ENCODE data around the gene FLT1. TPM values are rescaled to one million over a fixed set of nuclear protein-coding genes. Genes with fewer than 3 reads are reported as not detected.

Gene FLT1
- total RNA-seq, 1 experiment from 2014 or later, result 0.25 TPM

DNA sequence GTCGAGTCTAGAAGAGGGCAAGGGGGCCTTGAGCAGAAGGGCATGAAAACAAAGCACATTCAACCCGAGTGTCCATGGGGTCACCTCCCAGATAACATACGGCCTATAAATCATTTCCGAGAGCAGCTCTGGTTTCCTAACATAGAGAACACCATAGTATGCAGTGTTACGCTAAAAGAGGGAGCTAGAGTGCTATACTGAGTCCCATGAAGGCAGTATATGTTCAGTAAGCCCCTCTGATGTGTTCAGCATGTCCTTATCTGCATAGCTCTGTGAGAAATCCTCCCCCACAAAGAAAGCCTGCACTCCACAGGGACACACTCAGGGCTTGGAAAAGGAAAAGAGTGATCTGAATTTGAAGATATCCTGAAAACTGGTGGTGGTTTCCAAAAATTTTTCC, 175.4 kb downstream of the FLT1 start (continued):
- TF ChIP-seq, protein P1, sequence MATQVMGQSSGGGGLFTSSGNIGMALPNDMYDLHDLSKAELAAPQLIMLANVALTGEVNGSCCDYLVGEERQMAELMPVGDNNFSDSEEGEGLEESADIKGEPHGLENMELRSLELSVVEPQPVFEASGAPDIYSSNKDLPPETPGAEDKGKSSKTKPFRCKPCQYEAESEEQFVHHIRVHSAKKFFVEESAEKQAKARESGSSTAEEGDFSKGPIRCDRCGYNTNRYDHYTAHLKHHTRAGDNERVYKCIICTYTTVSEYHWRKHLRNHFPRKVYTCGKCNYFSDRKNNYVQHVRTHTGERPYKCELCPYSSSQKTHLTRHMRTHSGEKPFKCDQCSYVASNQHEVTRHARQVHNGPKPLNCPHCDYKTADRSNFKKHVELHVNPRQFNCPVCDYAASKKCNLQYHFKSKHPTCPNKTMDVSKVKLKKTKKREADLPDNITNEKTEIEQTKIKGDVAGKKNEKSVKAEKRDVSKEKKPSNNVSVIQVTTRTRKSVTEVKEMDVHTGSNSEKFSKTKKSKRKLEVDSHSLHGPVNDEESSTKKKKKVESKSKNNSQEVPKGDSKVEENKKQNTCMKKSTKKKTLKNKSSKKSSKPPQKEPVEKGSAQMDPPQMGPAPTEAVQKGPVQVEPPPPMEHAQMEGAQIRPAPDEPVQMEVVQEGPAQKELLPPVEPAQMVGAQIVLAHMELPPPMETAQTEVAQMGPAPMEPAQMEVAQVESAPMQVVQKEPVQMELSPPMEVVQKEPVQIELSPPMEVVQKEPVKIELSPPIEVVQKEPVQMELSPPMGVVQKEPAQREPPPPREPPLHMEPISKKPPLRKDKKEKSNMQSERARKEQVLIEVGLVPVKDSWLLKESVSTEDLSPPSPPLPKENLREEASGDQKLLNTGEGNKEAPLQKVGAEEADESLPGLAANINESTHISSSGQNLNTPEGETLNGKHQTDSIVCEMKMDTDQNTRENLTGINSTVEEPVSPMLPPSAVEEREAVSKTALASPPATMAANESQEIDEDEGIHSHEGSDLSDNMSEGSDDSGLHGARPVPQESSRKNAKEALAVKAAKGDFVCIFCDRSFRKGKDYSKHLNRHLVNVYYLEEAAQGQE (IDR thresholded peaks at IDR 0.05; ENCODE audit: low read depth), result no peak

DNA sequence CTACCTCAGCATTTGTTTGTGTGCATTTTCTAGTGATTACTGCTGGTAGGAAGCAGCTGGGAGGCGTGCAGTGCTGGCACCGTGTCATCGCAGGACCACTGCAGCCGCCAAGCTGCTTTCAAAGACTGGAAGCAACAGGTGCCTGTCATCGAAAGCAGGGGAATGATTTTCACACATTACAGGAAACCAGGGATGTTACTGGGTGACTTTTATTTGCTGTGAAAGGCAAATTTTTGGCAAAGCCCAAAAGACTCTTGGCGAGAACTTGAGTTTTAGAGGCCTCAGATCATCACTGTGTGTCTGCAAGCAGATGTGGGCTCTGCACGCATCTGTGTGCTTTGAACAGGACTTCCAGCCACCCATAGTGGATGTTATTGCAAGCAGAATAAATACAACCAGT, 176.4 kb downstream of the FLT1 start:
- Histone ChIP-seq H3K27ac (ENCODE audit: low read depth, low read length) (no peak overlapping the region), H3K79me2 (ENCODE audit: insufficient read depth, low read length) (no peaks in the 10 kb centered on the region), H3K4me1 (ENCODE audit: control insufficient read depth in 1 of 2, insufficient read depth in 2 of 2, low read length in 2 of 2) (no peaks in the 10 kb centered on the region), H3K36me3 (ENCODE audit: control insufficient read depth in 1 of 2, insufficient read depth in 2 of 2, low read length in 2 of 2) (no peaks in the 10 kb centered on the region), H3K27me3 (ENCODE audit: insufficient read depth, low read length) (no peaks in the 10 kb centered on the region), H3K4me2 (ENCODE audit: low read length) (no peak overlapping the region), H2AFZ (ENCODE audit: low read depth, low read length, poor library complexity, severe bottlenecking) (no peak overlapping the region), H3K9me3 (ENCODE audit: control insufficient read depth in 1 of 2, insufficient read depth in 1 of 2, low read depth in 1 of 2, low read length in 2 of 2) (no peaks in the 10 kb centered on the region), H4K20me1 (ENCODE audit: insufficient read depth) (no peaks in the 10 kb centered on the region), H3K9ac (ENCODE audit: low read length) (no peak overlapping the region), H3K9me2 (ENCODE audit: insufficient read depth) (no peaks in the 10 kb centered on the region), H3K4me3 (replicated peaks in 1 of 2; ENCODE audit: low read depth in 1 of 2, low read length in 2 of 2) (no peak overlapping the region)
- CTCF ChIA-PET, result no interaction called here
- ATAC-seq (no peak), DNase-seq (ENCODE audit: low read depth, low spot score) (no peak)
- no TSS peak for BruUV-seq (replicated peaks)
- TF ChIP-seq, protein P2, sequence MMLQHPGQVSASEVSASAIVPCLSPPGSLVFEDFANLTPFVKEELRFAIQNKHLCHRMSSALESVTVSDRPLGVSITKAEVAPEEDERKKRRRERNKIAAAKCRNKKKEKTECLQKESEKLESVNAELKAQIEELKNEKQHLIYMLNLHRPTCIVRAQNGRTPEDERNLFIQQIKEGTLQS (IDR thresholded peaks at IDR 0.05), result no peak
- TF ChIP-seq CBX3 (IDR thresholded peaks at IDR 0.05; ENCODE audit: low read depth), result no peak
- no peak for TF ChIP-seq JUND (IDR thresholded peaks at IDR 0.05)
- TF ChIP-seq TCF7L2 (IDR thresholded peaks at IDR 0.05; ENCODE audit: borderline replicate concordance, extremely low read depth, insufficient read depth, insufficient read length), result no peak
- no peak for TF ChIP-seq FOSL1 (IDR thresholded peaks at IDR 0.05; ENCODE audit: low read depth)
- no peak for TF ChIP-seq ELF1 (IDR thresholded peaks at IDR 0.05; ENCODE audit: borderline replicate concordance, low read depth)
- TF ChIP-seq EZH2 (IDR thresholded peaks at IDR 0.05), result no peak
- no peak for TF ChIP-seq SP1 (IDR thresholded peaks at IDR 0.05; ENCODE audit: low read depth)
- no peak for TF ChIP-seq ZNF274 (IDR thresholded peaks at IDR 0.05; ENCODE audit: low read depth, low read length)
- TF ChIP-seq, protein P3, sequence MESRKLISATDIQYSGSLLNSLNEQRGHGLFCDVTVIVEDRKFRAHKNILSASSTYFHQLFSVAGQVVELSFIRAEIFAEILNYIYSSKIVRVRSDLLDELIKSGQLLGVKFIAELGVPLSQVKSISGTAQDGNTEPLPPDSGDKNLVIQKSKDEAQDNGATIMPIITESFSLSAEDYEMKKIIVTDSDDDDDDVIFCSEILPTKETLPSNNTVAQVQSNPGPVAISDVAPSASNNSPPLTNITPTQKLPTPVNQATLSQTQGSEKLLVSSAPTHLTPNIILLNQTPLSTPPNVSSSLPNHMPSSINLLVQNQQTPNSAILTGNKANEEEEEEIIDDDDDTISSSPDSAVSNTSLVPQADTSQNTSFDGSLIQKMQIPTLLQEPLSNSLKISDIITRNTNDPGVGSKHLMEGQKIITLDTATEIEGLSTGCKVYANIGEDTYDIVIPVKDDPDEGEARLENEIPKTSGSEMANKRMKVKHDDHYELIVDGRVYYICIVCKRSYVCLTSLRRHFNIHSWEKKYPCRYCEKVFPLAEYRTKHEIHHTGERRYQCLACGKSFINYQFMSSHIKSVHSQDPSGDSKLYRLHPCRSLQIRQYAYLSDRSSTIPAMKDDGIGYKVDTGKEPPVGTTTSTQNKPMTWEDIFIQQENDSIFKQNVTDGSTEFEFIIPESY (IDR thresholded peaks at IDR 0.05; ENCODE audit: extremely low read depth, insufficient replicate concordance, low read length), result no peak
- TF ChIP-seq YY1 (IDR thresholded peaks at IDR 0.05; ENCODE audit: extremely low read depth, insufficient replicate concordance, low read depth, low read length), result no peak
- intact Hi-C loops (cut with micrococcal nuclease), result no loop called here
- POLR2A ChIA-PET, result no interaction called here
- RAD21 ChIA-PET (ENCODE audit: low non-redundant PET in 1 of 2, low total read pairs in 2 of 2, uncharacterized antibody in 2 of 2, unreplicated experiment in 2 of 2), result no interaction called here
